HepG2 (cell line): ENCODE measurements around the gene SLC50A1. TPM values are rescaled to one million over a fixed set of nuclear protein-coding genes. Genes with fewer than 3 reads are reported as not detected.

Experiments
- ATM ChIP-seq: fragments of 450-650 bp; IDR thresholded peaks from 2 replicates; pipeline ENCODE4 v1.7.1; 2017; ENCODE audit warnings: mild to moderate bottlenecking, borderline replicate concordance
- CAMTA2 ChIP-seq: sonication (generic); formaldehyde crosslinking; IDR thresholded peaks from 2 replicates; pipeline ENCODE4 v1.4.0; 2020; ENCODE audit warnings: mild to moderate bottlenecking, missing genetic modification reagents, borderline replicate concordance
- CBFB ChIP-seq: sonication (generic); formaldehyde crosslinking; IDR thresholded peaks from 2 replicates; pipeline ENCODE4 v1.4.0; 2020; ENCODE audit warnings: missing genetic modification reagents
- CENPT ChIP-seq: sonication (generic); formaldehyde crosslinking; IDR thresholded peaks from 2 replicates; pipeline ENCODE4 v1.8.0; 2022; ENCODE audit warnings: low read depth, mild to moderate bottlenecking, moderate library complexity, missing genetic modification reagents
- FOXO1 ChIP-seq: sonication (generic); formaldehyde crosslinking; IDR thresholded peaks from 2 replicates; pipeline ENCODE4 v1.4.0; 2020; ENCODE audit warnings: missing genetic modification reagents
- HNF1B ChIP-seq: sonication (generic); formaldehyde crosslinking; IDR thresholded peaks from 2 replicates; pipeline ENCODE4 v1.5.1; 2020; ENCODE audit warnings: mild to moderate bottlenecking, moderate library complexity, missing genetic modification reagents
- HNRNPL ChIP-seq: fragments of 200-400 bp; formaldehyde crosslinking; IDR thresholded peaks from 2 replicates; pipeline ENCODE4 v1.6.1; 2017; ENCODE audit warnings: mild to moderate bottlenecking, low read depth, low read length
- JUND ChIP-seq: sonication (generic); formaldehyde crosslinking; IDR thresholded peaks from 2 replicates; pipeline ENCODE4 v1.8.0; 2022; ENCODE audit warnings: mild to moderate bottlenecking, missing genetic modification reagents
- KDM1A ChIP-seq: IDR thresholded peaks from 2 replicates; pipeline ENCODE4 v1.6.1; 2016; ENCODE audit warnings: missing compliant biosample characterization
- RBFOX2 ChIP-seq: fragments of 200-400 bp; formaldehyde crosslinking; IDR thresholded peaks from 2 replicates; pipeline ENCODE4 v1.6.1; 2017; ENCODE audit warnings: low read depth, mild to moderate bottlenecking, low read length
- SAFB2 ChIP-seq: sonication (generic); formaldehyde crosslinking; IDR thresholded peaks from 2 replicates; pipeline ENCODE4 v1.5.1; 2020; ENCODE audit warnings: missing genetic modification reagents, low read depth, mild to moderate bottlenecking, borderline replicate concordance
- SALL2 ChIP-seq: sonication (generic); formaldehyde crosslinking; IDR thresholded peaks from 2 replicates; pipeline ENCODE4 v1.8.1; 2023; ENCODE audit warnings: mild to moderate bottlenecking, missing genetic modification reagents, inconsistent platforms
- STAT5B ChIP-seq: sonication (generic); formaldehyde crosslinking; IDR thresholded peaks from 2 replicates; pipeline ENCODE4 v1.4.0; 2020; ENCODE audit warnings: missing genetic modification reagents
- ZNF34 ChIP-seq: sonication (generic); formaldehyde crosslinking; IDR thresholded peaks from 2 replicates; pipeline ENCODE4 v1.4.0; 2020; ENCODE audit warnings: mild to moderate bottlenecking, missing genetic modification reagents, borderline replicate concordance
- ZNF362 ChIP-seq: sonication (generic); formaldehyde crosslinking; IDR thresholded peaks from 2 replicates; pipeline ENCODE4 v1.4.0; 2020; ENCODE audit warnings: missing genetic modification reagents, mild to moderate bottlenecking, borderline replicate concordance
- ZNF446 ChIP-seq: sonication (generic); formaldehyde crosslinking; IDR thresholded peaks from 2 replicates; pipeline ENCODE4 v1.5.0; 2020; ENCODE audit warnings: mild to moderate bottlenecking, missing genetic modification reagents
- ZNF552 ChIP-seq: sonication (generic); formaldehyde crosslinking; IDR thresholded peaks from 2 replicates; pipeline ENCODE4 v1.9.0; 2022; ENCODE audit warnings: missing genetic modification reagents, mild to moderate bottlenecking, borderline replicate concordance
- ZNF556 ChIP-seq: sonication (generic); formaldehyde crosslinking; IDR thresholded peaks from 2 replicates; pipeline ENCODE4 v1.4.0; 2020; ENCODE audit warnings: mild to moderate bottlenecking, missing genetic modification reagents, borderline replicate concordance
- ZNF563 ChIP-seq: sonication (generic); formaldehyde crosslinking; IDR thresholded peaks from 2 replicates; pipeline ENCODE4 v1.8.0; 2022; ENCODE audit warnings: mild to moderate bottlenecking, moderate library complexity, missing genetic modification reagents
- ZNF713 ChIP-seq: sonication (generic); formaldehyde crosslinking; IDR thresholded peaks from 2 replicates; pipeline ENCODE4 v1.4.0; 2020; ENCODE audit warnings: mild to moderate bottlenecking, missing genetic modification reagents
- ZNF775 ChIP-seq: sonication (generic); formaldehyde crosslinking; IDR thresholded peaks from 2 replicates; pipeline ENCODE4 v1.4.0; 2020; ENCODE audit warnings: missing genetic modification reagents, mild to moderate bottlenecking, moderate library complexity, borderline replicate concordance
- ZNF782 ChIP-seq: sonication (generic); formaldehyde crosslinking; IDR thresholded peaks from 2 replicates; pipeline ENCODE4 v1.4.0; 2020; ENCODE audit warnings: missing genetic modification reagents, mild to moderate bottlenecking, borderline replicate concordance
- ZUFSP ChIP-seq: sonication (generic); formaldehyde crosslinking; IDR thresholded peaks from 2 replicates; pipeline ENCODE4 v1.9.0; 2021; ENCODE audit warnings: missing genetic modification reagents, mild to moderate bottlenecking, borderline replicate concordance
- polyA plus RNA-seq, 8 experiments: library from polyadenylated mRNA; depleted of rRNA in 3 of 8; stranded (reverse) in 7 of 8; unstranded in 1 of 8; fragments of >200 nt; fragmentation: Illumina TruSeq in 4 of 8; extraction: Trizol in 4 of 8; gene quantifications; 2 replicates each; pipeline versions ENCODE4 v1.2.1 to v1.2.3, GENCODE V29; 2011 to 2016; ENCODE audit warnings: low read depth in 4 of 8, missing spikeins in 1 of 8, mixed read lengths in 1 of 8; ENCODE audit not compliant: insufficient read depth in 1 of 8
- total RNA-seq, 5 experiments: library from RNA; depleted of rRNA; stranded (reverse); fragments of >200 nt; fragmentation: Illumina TruSeq; extraction: Trizol; gene quantifications; 2 replicates each; pipeline ENCODE4 v1.2.3, GENCODE V29; 2016; ENCODE audit warnings: low read depth in 1 of 5
- TF ChIP-seq, protein P1 (sequence below): sonication (generic); formaldehyde crosslinking; IDR thresholded peaks from 2 replicates; pipeline ENCODE4 v1.5.1; 2020; ENCODE audit warnings: missing genetic modification reagents, mild to moderate bottlenecking, borderline replicate concordance

Gene SLC50A1
- total and polyA plus RNA-seq, 2 of the 13 experiments (the other 11 are each of a cell fraction or from before 2014, with no cell fraction given), result 22.5 to 46.8 TPM

DNA sequence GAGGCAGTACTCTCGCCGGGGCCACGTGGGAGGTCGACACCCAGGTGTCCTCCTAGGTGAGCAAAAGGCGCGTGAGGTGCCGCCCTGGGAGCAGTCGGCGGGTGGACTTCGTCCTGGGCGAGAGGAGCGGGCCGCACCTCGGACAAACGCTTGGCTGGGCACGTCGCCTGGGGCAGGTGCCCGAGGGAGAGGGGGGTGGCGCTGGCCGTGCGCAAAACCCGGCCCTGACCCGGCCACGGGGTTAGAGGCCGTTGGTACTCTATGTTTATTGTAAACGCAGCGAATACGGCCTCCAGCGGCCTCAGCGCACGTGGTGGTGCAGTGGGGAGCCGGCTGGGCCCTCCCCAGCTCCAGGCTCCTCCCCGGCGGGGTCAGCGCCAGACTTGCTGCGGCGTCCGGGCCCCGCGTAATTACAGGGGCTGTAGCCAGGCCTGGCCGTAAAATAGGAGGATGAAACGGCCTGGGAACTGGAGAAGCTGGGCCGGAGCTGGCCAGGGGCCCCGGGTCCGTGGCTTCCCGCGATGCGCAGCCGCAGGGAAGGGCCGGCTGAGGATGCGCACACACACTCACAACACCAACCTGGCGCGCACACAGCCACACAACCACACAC, 9.6 kb upstream of the SLC50A1 start (continued):
- TF ChIP-seq ZNF552 (CRISPR knock-in tag), result peak; percentile 97
- TF ChIP-seq ATM, result no peak
- TF ChIP-seq ZNF713 (CRISPR knock-in tag), result 0 out of 2 replicates have a peak, but pooled peaks have one; percentile 81
- TF ChIP-seq ZNF34 (CRISPR knock-in tag), result no peak; the same call in 1 of the 2 replicates
- 0 out of 2 replicates have a peak, but pooled peaks have one; percentile 49 for TF ChIP-seq ZNF775 (CRISPR knock-in tag)
- peak; percentile 42; the same call in 1 of the 2 replicates for TF ChIP-seq SAFB2 (CRISPR knock-in tag)
- TF ChIP-seq CBFB (CRISPR knock-in tag), result peak; percentile 83
- TF ChIP-seq ZNF362 (CRISPR knock-in tag), result peak; percentile 68; the same call in 1 of the 2 replicates
- TF ChIP-seq ZUFSP (CRISPR knock-in tag), result no peak
- TF ChIP-seq STAT5B (CRISPR knock-in tag), result 0 out of 2 replicates have a peak, but pooled peaks have one; percentile 35
- TF ChIP-seq, protein P1, sequence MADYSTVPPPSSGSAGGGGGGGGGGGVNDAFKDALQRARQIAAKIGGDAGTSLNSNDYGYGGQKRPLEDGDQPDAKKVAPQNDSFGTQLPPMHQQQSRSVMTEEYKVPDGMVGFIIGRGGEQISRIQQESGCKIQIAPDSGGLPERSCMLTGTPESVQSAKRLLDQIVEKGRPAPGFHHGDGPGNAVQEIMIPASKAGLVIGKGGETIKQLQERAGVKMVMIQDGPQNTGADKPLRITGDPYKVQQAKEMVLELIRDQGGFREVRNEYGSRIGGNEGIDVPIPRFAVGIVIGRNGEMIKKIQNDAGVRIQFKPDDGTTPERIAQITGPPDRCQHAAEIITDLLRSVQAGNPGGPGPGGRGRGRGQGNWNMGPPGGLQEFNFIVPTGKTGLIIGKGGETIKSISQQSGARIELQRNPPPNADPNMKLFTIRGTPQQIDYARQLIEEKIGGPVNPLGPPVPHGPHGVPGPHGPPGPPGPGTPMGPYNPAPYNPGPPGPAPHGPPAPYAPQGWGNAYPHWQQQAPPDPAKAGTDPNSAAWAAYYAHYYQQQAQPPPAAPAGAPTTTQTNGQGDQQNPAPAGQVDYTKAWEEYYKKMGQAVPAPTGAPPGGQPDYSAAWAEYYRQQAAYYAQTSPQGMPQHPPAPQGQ (CRISPR knock-in tag), result no peak
- TF ChIP-seq CENPT, result peak; percentile 67; the same call in 1 of the 2 replicates
- peak; percentile 99 for TF ChIP-seq HNRNPL
- peak; percentile 96 for TF ChIP-seq ZNF556
- peak; percentile 97 for TF ChIP-seq RBFOX2
- no peak for TF ChIP-seq CAMTA2 (CRISPR knock-in tag)
- no peak for TF ChIP-seq ZNF446
- TF ChIP-seq JUND, result 0 out of 2 replicates have a peak, but pooled peaks have one; percentile 10
- TF ChIP-seq FOXO1 (CRISPR knock-in tag), result peak; percentile 97
- TF ChIP-seq KDM1A (CRISPR knock-in tag), result 0 out of 2 replicates have a peak, but pooled peaks have one; percentile 13
- peak; percentile 96 for TF ChIP-seq HNF1B (CRISPR knock-in tag)
- peak; percentile 87 for TF ChIP-seq ZNF782 (CRISPR knock-in tag)
- TF ChIP-seq ZNF563 (CRISPR knock-in tag), result peak; percentile 89; the same call in 1 of the 2 replicates
- no peak; the same call in 1 of the 2 replicates for TF ChIP-seq SALL2 (CRISPR knock-in tag)
